IMR-90 (cell line): ENCODE results near the gene ZNF732. TPM values are rescaled to one million over a fixed set of nuclear protein-coding genes. Genes with fewer than 3 reads are reported as not detected.

Experiments used
- ATAC-seq: fragments of 200-7000 bp; cut with Tn5 transposase; 2 replicates; pipeline ENCODE4 v1.9.1; 2020; ENCODE audit warnings: low read depth, mild to moderate bottlenecking, moderate library complexity
- BruUV-seq: library from RNA; stranded (reverse); fragments of 400-500 nt; replicated peaks from 2 replicates; lab custom pipeline; 2021; lab: Mats Ljungman, UMichigan
- CTCF ChIA-PET: fragments of 300-600 bp; formaldehyde crosslinking; extraction: SDS; loops from one replicate; lab custom pipeline; 2021; ENCODE audit warnings: antibody characterized with exemption; lab: Yijun Ruan, JAX
- POLR2A ChIA-PET: fragments of 300-600 bp; sonication (Branson Sonifier 250); formaldehyde crosslinking; loops from one replicate; lab custom pipeline; 2022; ENCODE audit warnings: antibody characterized with exemption; ENCODE audit not compliant: unreplicated experiment; lab: Charles Lee
- DNase-seq: peaks from one replicate; pipeline ENCODE4 v3.0.0; 2013
- H2AFZ ChIP-seq: replicated peaks from 2 replicates; pipeline ENCODE3; 2013; ENCODE audit warnings: low read length, mild to moderate bottlenecking; ENCODE audit not compliant: poor library complexity
- H2AK5ac ChIP-seq: 2 replicates; pipeline ENCODE4 v1.6.1; 2013; ENCODE audit warnings: low read depth, low read length, inconsistent platforms
- H2AK9ac ChIP-seq: replicated peaks from 2 replicates; pipeline ENCODE3; 2013; ENCODE audit warnings: mild to moderate bottlenecking, low read depth, low read length, moderate library complexity; ENCODE audit not compliant: poor library complexity
- H2BK120ac ChIP-seq: 2 replicates; pipeline ENCODE4 v1.6.1; 2013; ENCODE audit warnings: low read depth, low read length, inconsistent platforms
- H2BK15ac ChIP-seq: 3 replicates; pipeline ENCODE4 v1.6.1; 2013; ENCODE audit warnings: low read depth, low read length, inconsistent platforms
- H2BK20ac ChIP-seq: 2 replicates; pipeline ENCODE4 v1.6.1; 2013; ENCODE audit warnings: low read depth, mild to moderate bottlenecking, inconsistent platforms, low read length, moderate library complexity
- H2BK5ac ChIP-seq: 2 replicates; pipeline ENCODE4 v1.6.1; 2013; ENCODE audit warnings: mild to moderate bottlenecking, low read depth, low read length, inconsistent platforms; ENCODE audit not compliant: poor library complexity, severe bottlenecking
- H3K14ac ChIP-seq: replicated peaks from 2 replicates; pipeline ENCODE4 v1.6.1; 2013; ENCODE audit warnings: low read depth, low read length, inconsistent platforms
- H3K18ac ChIP-seq: 2 replicates; pipeline ENCODE4 v1.6.1; 2013; ENCODE audit warnings: low read depth, low read length, control low read depth
- H3K23ac ChIP-seq: 2 replicates; pipeline ENCODE4 v1.6.1; 2013; ENCODE audit warnings: low read depth, low read length, inconsistent platforms
- H3K27ac ChIP-seq: 2 replicates; pipeline ENCODE4 v1.5.1; 2013; ENCODE audit warnings: mild to moderate bottlenecking, control low read depth, low read length; ENCODE audit not compliant: insufficient read depth
- H3K27me3 ChIP-seq: 2 replicates; pipeline ENCODE4 v1.6.1; 2013; ENCODE audit warnings: low read length; ENCODE audit not compliant: control insufficient read depth, insufficient read depth
- H3K36me3 ChIP-seq: 2 replicates; pipeline ENCODE4 v1.6.1; 2013; ENCODE audit warnings: low read length, mixed read lengths; ENCODE audit not compliant: control insufficient read depth, insufficient read depth
- H3K4ac ChIP-seq: 2 replicates; pipeline ENCODE4 v1.6.1; 2013; ENCODE audit warnings: low read depth, low read length, inconsistent platforms
- H3K4me1 ChIP-seq: 2 replicates; pipeline ENCODE4 v1.6.1; 2013; ENCODE audit warnings: low read length, mixed read lengths; ENCODE audit not compliant: control insufficient read depth, insufficient read depth
- H3K4me2 ChIP-seq: 2 replicates; pipeline ENCODE4 v1.6.1; 2013; ENCODE audit warnings: low read depth, mild to moderate bottlenecking, control low read depth, low read length, moderate library complexity
- H3K4me3 ChIP-seq: 2 replicates; pipeline ENCODE4 v1.5.1; 2013; ENCODE audit warnings: low read depth, mild to moderate bottlenecking, control low read depth, low read length, moderate library complexity; ENCODE audit not compliant: insufficient read depth
- H3K56ac ChIP-seq: 2 replicates; pipeline ENCODE4 v1.6.1; 2013; ENCODE audit warnings: low read length, inconsistent platforms; ENCODE audit not compliant: insufficient read depth; ENCODE audit errors: extremely low read depth
- H3K79me1 ChIP-seq, 2 experiments: 2 replicates each; pipeline ENCODE4 v1.6.1; 2013; ENCODE audit warnings: low read length in 2 of 2, inconsistent platforms in 1 of 2, low read depth in 1 of 2
- H3K9ac ChIP-seq: 2 replicates; pipeline ENCODE4 v1.6.1; 2013; ENCODE audit warnings: low read depth, low read length, control low read depth
- H3K9me1 ChIP-seq: 2 replicates; pipeline ENCODE4 v1.6.1; 2013; ENCODE audit warnings: low read length, inconsistent platforms; ENCODE audit not compliant: insufficient read depth
- H3K9me3 ChIP-seq: 2 replicates; pipeline ENCODE4 v1.6.1; 2013; ENCODE audit warnings: low read length; ENCODE audit not compliant: control insufficient read depth, insufficient read depth
- H4K20me1 ChIP-seq: 2 replicates; pipeline ENCODE4 v1.6.1; 2013; ENCODE audit warnings: low read length, inconsistent platforms; ENCODE audit not compliant: insufficient read depth
- H4K5ac ChIP-seq: 2 replicates; pipeline ENCODE4 v1.6.1; 2013; ENCODE audit warnings: mild to moderate bottlenecking, low read depth, low read length, control low read depth
- H4K8ac ChIP-seq, 2 experiments: 2 replicates each; pipeline ENCODE4 v1.6.1; 2013; ENCODE audit warnings: low read depth in 2 of 2, low read length in 2 of 2, control low read depth in 1 of 2, inconsistent platforms in 1 of 2
- H4K91ac ChIP-seq: 2 replicates; pipeline ENCODE4 v1.6.1; 2013; ENCODE audit warnings: low read depth, low read length, inconsistent platforms; ENCODE audit not compliant: insufficient read depth
- BHLHE40 ChIP-seq: fragments of 150-350 bp; IDR thresholded peaks from 2 replicates; pipeline ENCODE4 v1.6.1; 2016; ENCODE audit warnings: mild to moderate bottlenecking, low read depth, low read length
- MAFK ChIP-seq: IDR thresholded peaks from 2 replicates; pipeline ENCODE4 v1.6.1; 2012; ENCODE audit warnings: low read depth, low read length, improper control_type of control experiment
- MAZ ChIP-seq: IDR thresholded peaks from 2 replicates; pipeline ENCODE4 v1.6.1; 2012; ENCODE audit warnings: low read depth, mild to moderate bottlenecking, low read length, improper control_type of control experiment, moderate library complexity, borderline replicate concordance
- NFE2L2 ChIP-seq: fragments of 150-350 bp; IDR thresholded peaks from 2 replicates; pipeline ENCODE4 v1.6.1; 2016; ENCODE audit warnings: low read depth, mild to moderate bottlenecking, low read length
- WGBS, 2 experiments: methylation state at CpG; one replicate each; pipeline versions ENCODE4 v1.1.5 to v1.1.7; 2013; ENCODE audit warnings: missing lambda C conversion rate in 2 of 2; ENCODE audit not compliant: insufficient read length in 1 of 2; ENCODE audit errors: extremely low coverage in 2 of 2; 5-methylcytosine and 5-hydroxymethylcytosine counted together
- dilution Hi-C: fragments of 300-500 bp; cut with HindIII; formaldehyde crosslinking; loops from one replicate; pipeline ENCODE4 v1.14.3; 2018; ENCODE audit warnings: low sequenced_read_pairs; ENCODE audit not compliant: unreplicated experiment
- in situ Hi-C: fragments of 300-500 bp; cut with MboI; formaldehyde crosslinking; loops from 3 replicates; pipeline ENCODE4 v1.14.3; 2019; ENCODE audit warnings: low sequenced_read_pairs, inconsistent platforms, mixed read lengths
- intact Hi-C: fragments of 100-400 bp; cut with micrococcal nuclease; formaldehyde crosslinking; loops from 2 replicates; pipeline ENCODE4 v1.10.0; 2022
- polyA plus RNA-seq, 3 experiments: library from polyadenylated mRNA; depleted of rRNA; stranded (reverse); fragments of >200 nt; gene quantifications; 2 replicates each; pipeline ENCODE4 v1.2.3, GENCODE V29; 2012; ENCODE audit warnings: low replicate concordance in 1 of 3
- total RNA-seq: library from RNA; depleted of rRNA; stranded (reverse); fragments of >200 nt; gene quantifications from 2 replicates; pipeline ENCODE4 v1.2.3, GENCODE V29; 2012
- TF ChIP-seq, protein P1 (sequence below): fragments of 150-350 bp; IDR thresholded peaks from 2 replicates; pipeline ENCODE4 v1.6.1; 2016; ENCODE audit warnings: low read depth, mild to moderate bottlenecking, low read length, moderate library complexity, borderline replicate concordance

Gene ZNF732
- total and polyA plus RNA-seq, 2 of the 4 experiments (the other 2 are of a cell fraction) = under 0.01 TPM; not detected in 1

- no peak for ATAC-seq
- Histone ChIP-seq H3K56ac (no peak overlapping the region), H2AFZ (no peak overlapping the region), H2BK5ac (no peak overlapping the region), H3K4me1 (no peaks in the 10 kb centered on the region), H3K36me3 (no peaks in the 10 kb centered on the region), H2AK9ac (no peak overlapping the region), H4K20me1 (no peaks in the 10 kb centered on the region), H2BK20ac (no peak overlapping the region), H3K79me1 (no peaks in the 10 kb centered on the region), H3K4ac (no peak overlapping the region), H4K8ac (no peak overlapping the region), H4K5ac (no peak overlapping the region), H4K91ac (no peak overlapping the region), H2BK120ac (no peak overlapping the region), H3K9me1 (no peaks in the 10 kb centered on the region), H3K9me3 (peaks cover 27% of the 10 kb centered on the region), H2BK15ac (no peak overlapping the region), H3K27me3 (no peaks in the 10 kb centered on the region), H3K14ac (no peak overlapping the region), H3K4me2 (no peak overlapping the region), H2AK5ac (no peak overlapping the region), H3K4me3 (no peak overlapping the region), H3K27ac (no peak overlapping the region), H3K18ac (no peak overlapping the region), H3K9ac (no peak overlapping the region), H3K23ac (no peak overlapping the region)
- WGBS, 2 experiments = no CpG with 5 or more reads among the region's 4 CpGs
- no peak for DNase-seq
- intact Hi-C loops (no loop called here), in situ Hi-C loops (no loop called here), dilution Hi-C loops (no loop called here)
- CTCF ChIA-PET = no interaction called here
- BruUV-seq = no TSS peak
- no peak for TF ChIP-seq MAZ
- TF ChIP-seq, protein P1, sequence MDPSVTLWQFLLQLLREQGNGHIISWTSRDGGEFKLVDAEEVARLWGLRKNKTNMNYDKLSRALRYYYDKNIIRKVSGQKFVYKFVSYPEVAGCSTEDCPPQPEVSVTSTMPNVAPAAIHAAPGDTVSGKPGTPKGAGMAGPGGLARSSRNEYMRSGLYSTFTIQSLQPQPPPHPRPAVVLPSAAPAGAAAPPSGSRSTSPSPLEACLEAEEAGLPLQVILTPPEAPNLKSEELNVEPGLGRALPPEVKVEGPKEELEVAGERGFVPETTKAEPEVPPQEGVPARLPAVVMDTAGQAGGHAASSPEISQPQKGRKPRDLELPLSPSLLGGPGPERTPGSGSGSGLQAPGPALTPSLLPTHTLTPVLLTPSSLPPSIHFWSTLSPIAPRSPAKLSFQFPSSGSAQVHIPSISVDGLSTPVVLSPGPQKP = no peak
- TF ChIP-seq NFE2L2 = no peak
- TF ChIP-seq MAFK = no peak
- no peak for TF ChIP-seq BHLHE40
- POLR2A ChIA-PET = no interaction called here
Observed at GRCh38 chr4:302381-302780, 2.9 kb downstream of the ZNF732 start.
